GM12878 (cell line): ENCODE results near the gene PADI2. TPM values are rescaled to one million over a fixed set of nuclear protein-coding genes. Genes with fewer than 3 reads are reported as not detected.
A peak's percentile ranks its signal among the peaks of the same experiment; 100 is the strongest.

Experiments used
- ATAC-seq: fragments of 200-7000 bp; cut with Tn5 transposase; 3 replicates; pipeline ENCODE4 v1.9.1; 2020; ENCODE audit warnings: mild to moderate bottlenecking, moderate library complexity
- BruUV-seq: library from RNA; stranded (reverse); fragments of 400-500 nt; replicated peaks from 2 replicates; lab custom pipeline; 2021; lab: Mats Ljungman, UMichigan
- CTCF ChIA-PET: fragments of 300-600 bp; sonication (Branson Sonifier 250); formaldehyde crosslinking; extraction: SDS; loops from one replicate; lab custom pipeline; 2021; ENCODE audit warnings: inconsistent platforms; lab: Yijun Ruan, JAX
- POLR2A ChIA-PET: fragments of 350-600 bp; formaldehyde crosslinking; extraction: SDS; loops from one replicate; lab custom pipeline; 2021; ENCODE audit warnings: inconsistent platforms; lab: Charles Lee
- RAD21 ChIA-PET: fragments of 300-600 bp; sonication (Branson Sonifier 250); formaldehyde crosslinking; loops from one replicate; lab custom pipeline; 2023; ENCODE audit warnings: antibody characterized with exemption; ENCODE audit not compliant: unreplicated experiment; lab: Charles Lee
- SMC1A ChIA-PET: fragments of 300-600 bp; sonication (Branson Sonifier 250); formaldehyde crosslinking; loops from one replicate; lab custom pipeline; 2023; ENCODE audit not compliant: unreplicated experiment, uncharacterized antibody; lab: Charles Lee
- DNase-seq: peaks from one replicate; pipeline ENCODE4 v3.0.0-alpha.2; 2011; ENCODE audit warnings: low read depth, low spot score
- FAIRE-seq: peaks from 3 replicates; lab custom pipeline; 2011; peaks lifted over from hg19 to GRCh38; lab: Jason Lieb, UNC
- H2AFZ ChIP-seq: 2 replicates; pipeline ENCODE4 v1.6.0; 2011; ENCODE audit warnings: low read depth, low read length, control low read depth; ENCODE audit not compliant: control insufficient read depth
- H3K27ac ChIP-seq: 2 replicates; pipeline ENCODE4 v1.5.1; 2011; ENCODE audit warnings: control low read depth; ENCODE audit not compliant: control insufficient read depth, insufficient read depth
- H3K27me3 ChIP-seq, 2 experiments: replicated peaks in 1 of 2; 2 replicates each; pipeline versions ENCODE4 v1.6.0 to v1.6.1; 2011; ENCODE audit warnings: low read length in 1 of 2; ENCODE audit not compliant: control insufficient read depth in 2 of 2, insufficient read depth in 2 of 2
- H3K36me3 ChIP-seq, 2 experiments: 2 replicates each; pipeline ENCODE4 v1.5.1; 2011; ENCODE audit warnings: low read length in 1 of 2; ENCODE audit not compliant: control insufficient read depth in 2 of 2, insufficient read depth in 2 of 2
- H3K4me1 ChIP-seq: 2 replicates; pipeline ENCODE4 v1.6.1; 2011; ENCODE audit warnings: mild to moderate bottlenecking, low read length, moderate library complexity, mixed read lengths; ENCODE audit not compliant: control insufficient read depth, insufficient read depth
- H3K4me2 ChIP-seq: 2 replicates; pipeline ENCODE4 v1.6.0; 2011; ENCODE audit warnings: control low read depth; ENCODE audit not compliant: control insufficient read depth, insufficient read depth
- H3K4me3 ChIP-seq: fragments of 200-600 bp; sonication (generic); 2 replicates; pipeline ENCODE4 v1.5.1; 2016
- H3K79me2 ChIP-seq: 2 replicates; pipeline ENCODE4 v1.6.0; 2011; ENCODE audit warnings: low read length; ENCODE audit not compliant: control insufficient read depth, insufficient read depth
- H3K9ac ChIP-seq: 2 replicates; pipeline ENCODE4 v1.8.0; 2011; ENCODE audit warnings: low read length, control low read depth, mixed read lengths; ENCODE audit not compliant: control insufficient read depth, insufficient read depth
- H3K9me3 ChIP-seq: replicated peaks from 3 replicates; pipeline ENCODE4 v1.5.1; 2011; ENCODE audit warnings: mild to moderate bottlenecking, low read length; ENCODE audit not compliant: control insufficient read depth, insufficient read depth
- H4K20me1 ChIP-seq: 2 replicates; pipeline ENCODE4 v1.6.0; 2011; ENCODE audit not compliant: control insufficient read depth, insufficient read depth
- CEBPZ ChIP-seq: fragments of 150-350 bp; IDR thresholded peaks from 2 replicates; pipeline ENCODE4 v1.6.1; 2016; ENCODE audit warnings: low read depth, low read length
- ESRRA ChIP-seq: IDR thresholded peaks from 2 replicates; pipeline ENCODE4 v1.6.1; 2012; ENCODE audit warnings: mild to moderate bottlenecking, low read length, improper control_type of control experiment
- GATAD2B ChIP-seq: fragments of 450-650 bp; conservative IDR thresholded peaks from 2 replicates; pipeline ENCODE4 v1.6.1; 2017; ENCODE audit warnings: low read depth, mild to moderate bottlenecking, moderate library complexity
- IKZF1 ChIP-seq: fragments of 450-650 bp; conservative IDR thresholded peaks from 2 replicates; pipeline ENCODE4 v1.6.1; 2017; ENCODE audit warnings: antibody characterized with exemption, mild to moderate bottlenecking
- LARP7 ChIP-seq: fragments of 450-650 bp; IDR thresholded peaks from 2 replicates; pipeline ENCODE4 v1.6.1; 2017; ENCODE audit warnings: mild to moderate bottlenecking
- MEF2A ChIP-seq: IDR thresholded peaks from 2 replicates; pipeline ENCODE4 v1.6.1; 2011; ENCODE audit warnings: low read depth, mild to moderate bottlenecking, low read length, moderate library complexity; ENCODE audit not compliant: insufficient read depth
- MEF2B ChIP-seq: fragments of 450-650 bp; IDR thresholded peaks from 2 replicates; pipeline ENCODE4 v1.6.1; 2018; ENCODE audit warnings: mild to moderate bottlenecking, moderate library complexity; ENCODE audit not compliant: partially characterized antibody, poor library complexity, severe bottlenecking
- MTA2 ChIP-seq: fragments of 450-650 bp; IDR thresholded peaks from 2 replicates; pipeline ENCODE4 v1.6.1; 2016; ENCODE audit warnings: low read depth, mild to moderate bottlenecking, moderate library complexity
- POLR2AphosphoS2 ChIP-seq: IDR thresholded peaks from 2 replicates; pipeline ENCODE4 v1.6.1; 2011; ENCODE audit warnings: low read depth, mild to moderate bottlenecking, low read length, improper control_type of control experiment, moderate library complexity
- RAD21 ChIP-seq: IDR thresholded peaks from 2 replicates; pipeline ENCODE4 v1.6.1; 2011; ENCODE audit warnings: mild to moderate bottlenecking, low read depth, low read length, moderate library complexity; ENCODE audit not compliant: insufficient read depth
- RAD51 ChIP-seq: fragments of 450-650 bp; IDR thresholded peaks from 2 replicates; pipeline ENCODE4 v1.6.1; 2016; ENCODE audit warnings: moderate library complexity, mild to moderate bottlenecking, inconsistent platforms
- RELB ChIP-seq: fragments of 450-650 bp; IDR thresholded peaks from 2 replicates; pipeline ENCODE4 v1.6.1; 2017; ENCODE audit warnings: low read depth, mild to moderate bottlenecking, moderate library complexity
- SPI1 ChIP-seq: IDR thresholded peaks from 2 replicates; pipeline ENCODE4 v1.6.1; 2011; ENCODE audit warnings: low read depth, mild to moderate bottlenecking, low read length, moderate library complexity, borderline replicate concordance; ENCODE audit not compliant: insufficient read depth
- SREBF2 ChIP-seq: IDR thresholded peaks from 2 replicates; pipeline ENCODE4 v1.6.1; 2012; ENCODE audit warnings: mild to moderate bottlenecking, low read length
- STAT1 ChIP-seq: fragments of 450-650 bp; conservative IDR thresholded peaks from 2 replicates; pipeline ENCODE4 v1.6.1; 2014; ENCODE audit warnings: antibody characterized with exemption, mild to moderate bottlenecking
- ZNF274 ChIP-seq: IDR thresholded peaks from one replicate; pipeline ENCODE4 v1.8.0; 2011; ENCODE audit not compliant: insufficient read length, insufficient read depth
- ZNF384 ChIP-seq: IDR thresholded peaks from 2 replicates; pipeline ENCODE4 v1.6.1; 2012; ENCODE audit warnings: low read depth, mild to moderate bottlenecking, low read length, improper control_type of control experiment, borderline replicate concordance
- WGBS: methylation state at CpG from one replicate; pipeline ENCODE4 v1.1.6; 2016; ENCODE audit warnings: low lambda C conversion rate; ENCODE audit not compliant: insufficient replicate concordance, insufficient coverage; ENCODE audit errors: missing lambda C conversion rate; 5-methylcytosine and 5-hydroxymethylcytosine counted together
- in situ Hi-C: fragments of 300-500 bp; cut with MboI; formaldehyde crosslinking; loops from 9 replicates; pipeline ENCODE4 v1.14.3; 2018; ENCODE audit warnings: mixed read lengths
- intact Hi-C: fragments of 100-400 bp; cut with micrococcal nuclease; formaldehyde crosslinking; loops from one replicate; pipeline ENCODE4 v1.14.2; 2022; ENCODE audit not compliant: unreplicated experiment
- polyA plus RNA-seq, 11 experiments: library from polyadenylated mRNA; depleted of rRNA in 4 of 11; unstranded in 6 of 11; stranded (reverse) in 5 of 11; fragments of >200 nt; fragmentation: Nextera tagmentation in 4 of 11; fragmentation: Illumina TruSeq in 1 of 11; extraction: Ambion mirVana in 4 of 11; extraction: Trizol in 1 of 11; gene quantifications; 1 replicate in 1 of 11; 2 replicates in 10 of 11; pipeline versions ENCODE4 v1.2.1 to v1.2.3, GENCODE V29; 2011 to 2016; ENCODE audit warnings: inconsistent platforms in 2 of 11, missing spikeins in 2 of 11, low read depth in 1 of 11
- total RNA-seq, 4 experiments: library from RNA; depleted of rRNA in 3 of 4; stranded (reverse); fragments of >200 nt in 3 of 4; fragmentation: Illumina TruSeq in 1 of 4; extraction: Trizol in 1 of 4; gene quantifications; 2 replicates each; pipeline versions ENCODE4 v1.2.1 to v1.2.3, GENCODE V29; 2013 to 2021

PADI2 gene
- total and polyA plus RNA-seq, 10 of the 15 experiments (the other 5 are each of a cell fraction or from before 2014, with no cell fraction given): 0.05 to 3.0 (median 0.10) TPM; not detected in 1

- TF ChIP-seq IKZF1 (peak; percentile 63), RELB (peak; percentile 34; the same call in 1 of the 2 replicates), MEF2A (0 out of 2 replicates have a peak, but pooled peaks have one; percentile 38), ESRRA (peak; percentile 83; the same call in 1 of the 2 replicates), GATAD2B (no peak), MTA2 (peak; percentile 27; the same call in 1 of the 2 replicates), ZNF384 (no peak), RAD51 (peak; percentile 57), SPI1 (no peak), RAD21 (no peak), SREBF2 (no peak), MEF2B (peak; percentile 62)
Observed at GRCh38 chr1:17081439-17081838, 37.8 kb downstream of the PADI2 start (continued).

- Histone ChIP-seq H4K20me1 (no peaks in the 10 kb centered on the region), H3K4me3 (no peak overlapping the region), H2AFZ (no peak overlapping the region), H3K36me3 (no peaks in the 10 kb centered on the region), H3K9me3 (no peaks in the 10 kb centered on the region; the same call in 2 of the 3 replicates), H3K4me2 (no peak overlapping the region), H3K27me3 (0 out of 4 replicates have a peak, but pooled peaks cover 0 to 1% of the 10 kb centered on the region in 2 experiments), H3K79me2 (no peaks in the 10 kb centered on the region), H3K27ac (no peak overlapping the region), H3K4me1 (peaks cover 14% of the 10 kb centered on the region), H3K9ac (no peak overlapping the region)
- CTCF ChIA-PET: interaction anchor here (0.8 to 1.2 kb wide), 4 partner anchors 15 to 159 kb away, joined by 3 to 4 read pairs (median 4); no protein-coding TSS in a partner anchor
- no TSS peak for BruUV-seq
- TF ChIP-seq STAT1: no peak
- TF ChIP-seq POLR2AphosphoS2: no peak
- no peak for TF ChIP-seq ZNF384
- TF ChIP-seq ZNF274: no peak
- no peak for TF ChIP-seq CEBPZ
- no peak for TF ChIP-seq LARP7
- RAD21 ChIA-PET: interaction anchor here (0.7 to 2.0 kb wide), 2 partner anchors 20 to 39 kb away, joined by 4 to 8 read pairs; partner anchors contain the start of gene PADI2
- intact Hi-C loops (no loop called here), in situ Hi-C loops (no loop called here)
- SMC1A ChIA-PET: interaction anchor here (1.0 to 1.7 kb wide), 3 partner anchors 19 to 31 kb away, joined by 3 to 7 read pairs (median 6); no protein-coding TSS in a partner anchor
- no peak for FAIRE-seq
- WGBS: 72% methylated on average over 4 of the region's 4 CpGs
- ATAC-seq: no peak
- DNase-seq: no peak
- POLR2A ChIA-PET: interaction anchor here (0.8 to 1.6 kb wide), 5 partner anchors 13 to 40 kb away, joined by 3 to 12 read pairs (median 3); no protein-coding TSS in a partner anchor
Observed at GRCh38 chr1:17080880-17081279, 38.4 kb downstream of the PADI2 start.
